GM21360 (cell line): ENCODE results near the gene BACH2.

Experiments
- ATAC-seq: cut with Tn5 transposase; IDR thresholded peaks from one replicate; pipeline ENCODE4 v1.9.1; 2021; ENCODE audit warnings: mild to moderate bottlenecking, moderate library complexity; ENCODE audit not compliant: unreplicated experiment

The BACH2 gene

GRCh38 chr6:90103056-90103800, 193.4 kb downstream of the BACH2 start:
- ATAC-seq: peak; percentile 79

- no peak for ATAC-seq
These were observed 195.2 kb downstream of the BACH2 start for GRCh38 chr6:90101403-90101802.

DNA sequence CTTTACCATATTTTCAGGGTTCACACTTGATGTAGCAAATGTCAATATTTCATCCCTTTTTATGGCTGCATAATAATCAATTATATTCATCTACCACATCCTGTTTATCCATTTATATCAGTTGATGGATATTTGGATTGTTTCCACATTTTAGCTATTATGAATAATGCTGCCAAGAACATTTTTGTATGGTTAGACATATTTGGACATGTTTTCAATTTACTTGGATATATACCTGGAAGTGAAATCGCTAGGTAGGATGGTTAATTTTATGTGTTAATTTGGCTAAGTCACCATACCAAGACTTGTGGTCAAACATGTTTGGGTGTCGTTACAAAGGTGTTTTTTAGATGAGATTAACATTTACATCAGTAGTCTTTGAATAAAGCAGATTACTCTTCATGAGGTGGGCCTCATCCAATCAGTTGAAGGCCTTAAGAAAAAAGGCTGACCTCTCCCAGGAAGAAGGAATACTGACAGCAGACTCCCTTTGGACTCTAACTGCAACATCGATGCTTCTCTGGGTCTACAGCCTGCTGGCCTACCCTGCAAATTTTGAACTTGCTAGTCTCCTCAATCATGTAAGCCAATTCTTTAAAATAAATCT, 196.5 kb downstream of the BACH2 start:
- ATAC-seq: no peak

GRCh38 chr6:90098627-90099026, 198.0 kb downstream of the BACH2 start:
- no peak for ATAC-seq

DNA sequence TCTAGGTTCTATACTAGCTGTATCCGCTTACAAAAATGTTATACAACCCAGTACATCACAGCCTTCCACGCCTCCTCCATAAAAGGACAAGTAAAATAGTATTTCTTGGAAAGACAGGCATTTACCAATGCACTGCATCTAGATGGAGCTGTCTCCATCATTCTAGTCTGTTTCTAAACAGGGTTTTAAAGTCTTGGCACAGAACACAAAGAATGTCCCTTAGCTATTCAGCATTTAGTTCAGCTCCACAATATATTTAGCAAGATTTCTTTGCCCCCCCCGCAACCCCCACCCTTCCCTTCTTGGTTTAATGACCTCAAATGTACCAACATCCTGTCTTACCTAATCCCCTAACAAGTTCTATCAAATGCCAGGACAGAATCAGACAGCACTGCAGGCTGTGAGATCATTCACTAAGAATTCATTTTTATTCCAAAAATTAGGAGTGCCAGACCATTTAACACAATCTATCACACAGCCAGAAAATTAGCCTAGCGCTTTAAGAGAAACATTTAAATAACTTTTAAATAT, 198.6 kb downstream of the BACH2 start:
- ATAC-seq: no peak

DNA sequence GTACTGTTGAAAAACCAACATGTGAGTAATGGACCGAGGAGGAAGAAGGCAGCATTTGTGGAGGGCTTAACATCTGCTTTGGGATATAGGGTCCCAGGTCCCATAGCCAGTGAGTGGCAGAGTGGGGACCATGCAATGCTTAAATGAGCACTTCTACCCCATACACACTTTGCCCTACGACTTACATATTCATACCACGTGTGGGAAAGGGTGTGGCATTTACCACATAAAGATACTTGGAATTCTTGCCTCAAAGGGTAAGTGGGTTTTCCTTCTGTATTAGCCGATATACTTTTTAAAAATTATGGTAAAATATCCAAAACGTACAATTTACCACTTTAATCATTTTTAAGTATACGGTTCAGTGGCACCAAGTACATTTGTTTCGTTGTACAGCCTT, 199.3 kb downstream of the BACH2 start:
- no peak for ATAC-seq

DNA sequence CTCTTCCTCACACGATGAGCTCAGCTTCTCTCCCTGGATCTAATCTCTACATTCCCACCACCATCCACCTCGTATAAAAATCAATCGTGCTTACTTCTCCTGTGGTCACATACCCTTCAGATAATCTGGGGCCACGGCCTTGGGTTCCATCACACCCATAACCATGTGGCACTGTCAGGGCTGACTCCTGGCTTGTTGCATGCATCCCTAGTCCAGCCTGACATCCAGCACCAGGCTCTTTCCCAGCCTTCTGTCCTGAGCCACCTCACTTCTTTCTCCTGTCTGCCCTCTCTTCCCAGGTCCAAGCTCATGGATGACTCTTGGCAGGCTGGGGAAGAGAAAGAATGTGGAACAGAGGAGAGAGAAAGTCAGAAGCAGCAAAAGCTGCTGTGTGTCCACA, 199.8 kb downstream of the BACH2 start:
- no peak for ATAC-seq

GRCh38 chr6:90095788-90096187, 200.9 kb downstream of the BACH2 start:
- ATAC-seq: no peak

GRCh38 chr6:90095145-90095544, 201.5 kb downstream of the BACH2 start:
- ATAC-seq: no peak

DNA sequence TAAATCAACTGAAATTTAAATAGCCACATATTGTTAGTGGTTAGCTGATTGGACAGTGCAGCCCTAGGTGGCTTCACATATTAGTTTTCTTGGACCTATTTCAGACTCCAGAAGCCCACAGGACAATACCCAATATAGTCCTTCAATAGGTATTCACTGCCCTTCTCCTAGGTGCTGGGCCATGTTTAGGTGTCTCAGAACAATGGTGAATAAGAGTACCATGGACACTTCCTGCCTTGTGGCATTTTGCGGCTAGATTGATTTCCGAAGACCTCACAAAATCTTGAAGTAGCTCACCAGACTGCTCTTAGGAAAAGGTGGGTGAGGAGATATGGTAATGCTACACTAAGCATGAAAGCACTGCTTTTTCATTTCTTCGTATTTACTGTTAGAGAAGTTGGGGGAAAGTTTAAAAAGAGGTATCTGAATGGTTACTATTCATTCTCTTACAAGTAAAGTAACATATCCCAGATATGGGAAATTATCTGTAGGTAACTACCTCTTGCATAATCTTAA, 203.0 kb downstream of the BACH2 start:
- no peak for ATAC-seq

DNA sequence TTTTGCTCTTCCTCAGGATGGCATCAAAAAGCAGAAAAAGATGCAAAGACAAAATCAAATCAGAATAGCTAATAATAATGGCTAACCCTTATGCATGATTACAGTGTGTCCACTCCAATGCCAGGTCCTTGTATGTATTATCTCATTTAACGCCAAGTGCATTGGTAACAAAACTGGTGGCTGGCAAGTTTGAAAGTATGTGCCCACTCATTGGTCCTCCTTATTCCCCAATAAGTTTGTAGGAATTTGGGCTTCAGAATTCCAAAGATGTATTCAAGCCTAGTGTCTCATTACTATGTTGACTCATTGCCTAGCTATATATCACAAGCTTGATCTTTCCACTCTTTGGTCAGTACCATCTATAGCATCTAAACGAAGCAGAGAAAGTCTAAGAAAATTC, 205.8 kb downstream of the BACH2 start:
- ATAC-seq: no peak

DNA sequence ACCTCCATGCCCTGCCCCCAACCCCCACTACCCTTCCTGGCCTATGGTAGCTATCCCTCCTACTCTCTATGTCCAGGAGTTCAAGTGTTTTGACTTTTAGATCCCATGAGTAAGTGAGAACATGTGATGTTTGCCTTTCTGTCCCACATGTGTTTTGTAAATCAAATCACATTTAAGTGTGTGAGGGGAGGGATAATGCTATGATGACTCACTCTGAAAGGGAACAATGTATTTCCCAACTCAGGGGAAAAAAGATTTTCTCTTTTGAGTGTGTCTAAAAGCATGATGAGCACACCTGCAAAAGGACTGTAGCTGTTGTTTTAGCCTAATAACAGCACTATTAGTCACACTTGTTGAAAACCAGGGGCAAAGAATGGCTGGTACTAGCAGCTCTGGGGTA, 208.6 kb downstream of the BACH2 start:
- ATAC-seq: no peak

DNA sequence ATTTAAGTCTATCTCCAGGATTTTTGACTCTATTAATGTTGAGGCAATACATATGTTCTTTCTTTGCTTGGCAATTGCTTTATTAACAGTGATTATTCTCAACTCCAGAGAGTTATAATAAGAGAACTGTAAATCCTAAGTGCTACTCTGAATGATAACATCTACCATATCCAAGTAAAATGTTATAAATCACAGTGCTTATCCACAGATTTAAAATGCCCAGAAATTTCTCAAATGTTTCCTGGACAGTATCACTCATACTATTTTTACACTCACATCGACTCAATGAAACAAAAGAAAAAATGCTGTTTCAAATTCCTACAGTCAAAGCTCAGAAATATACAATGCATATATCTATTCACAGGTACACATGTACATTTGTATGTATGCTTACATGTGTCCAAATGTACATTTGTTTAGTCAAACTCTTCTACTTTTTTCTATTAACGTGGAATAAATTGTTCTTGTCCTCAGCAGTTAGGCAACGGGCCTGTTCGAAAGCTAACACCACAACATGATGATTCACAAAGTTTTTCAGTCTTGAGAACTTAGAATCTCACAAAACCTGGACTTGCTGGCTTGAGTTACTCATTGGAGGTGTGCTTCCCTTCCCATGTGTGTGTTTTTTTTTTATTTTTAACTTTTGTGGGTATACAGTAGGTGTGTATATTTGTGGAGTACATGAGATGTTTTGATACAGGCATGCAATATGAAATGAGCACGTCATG, 209.4 kb downstream of the BACH2 start:
- ATAC-seq: no peak

DNA sequence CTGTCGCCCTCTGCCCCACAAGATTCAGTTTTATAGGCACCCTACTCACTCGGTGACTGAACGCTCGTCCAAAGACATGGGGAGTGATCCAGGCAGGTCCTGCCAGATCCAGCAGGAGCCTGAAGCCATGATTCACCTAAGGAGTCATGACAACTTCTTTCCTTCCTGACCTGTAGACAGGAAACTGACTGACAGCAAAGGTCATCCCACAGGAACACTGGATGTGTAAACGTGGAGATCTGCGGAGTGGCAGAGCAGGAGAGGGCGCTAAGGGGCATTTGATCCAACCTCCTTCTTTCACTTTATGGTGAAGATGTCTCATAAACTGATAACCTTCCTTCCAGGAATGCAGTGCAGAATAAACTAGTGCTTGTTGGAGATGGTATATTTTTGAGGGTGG, 210.1 kb downstream of the BACH2 start:
- ATAC-seq: no peak

DNA sequence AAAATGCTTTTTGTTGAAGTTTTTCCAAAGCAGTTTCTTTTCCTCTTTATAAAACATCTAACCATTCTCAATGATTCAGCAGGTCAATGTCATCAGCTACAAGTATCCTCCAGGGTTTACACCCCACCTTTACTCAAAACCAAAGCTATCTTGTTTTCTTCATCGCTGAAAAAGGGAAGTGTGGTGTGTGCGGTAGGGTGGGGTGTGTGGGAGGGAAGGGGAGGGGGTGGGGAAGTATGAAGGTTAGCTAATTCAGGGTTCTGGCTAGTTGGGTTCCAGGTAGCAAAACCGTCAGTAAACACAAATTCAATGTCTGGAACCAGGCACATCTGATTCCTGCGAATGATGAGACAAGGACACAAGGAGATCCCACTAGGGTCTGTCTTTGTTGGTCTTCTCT, 212.8 kb downstream of the BACH2 start:
- peak; percentile 63 for ATAC-seq

- no peak for ATAC-seq
These were observed 213.8 kb downstream of the BACH2 start for GRCh38 chr6:90082847-90083246.

DNA sequence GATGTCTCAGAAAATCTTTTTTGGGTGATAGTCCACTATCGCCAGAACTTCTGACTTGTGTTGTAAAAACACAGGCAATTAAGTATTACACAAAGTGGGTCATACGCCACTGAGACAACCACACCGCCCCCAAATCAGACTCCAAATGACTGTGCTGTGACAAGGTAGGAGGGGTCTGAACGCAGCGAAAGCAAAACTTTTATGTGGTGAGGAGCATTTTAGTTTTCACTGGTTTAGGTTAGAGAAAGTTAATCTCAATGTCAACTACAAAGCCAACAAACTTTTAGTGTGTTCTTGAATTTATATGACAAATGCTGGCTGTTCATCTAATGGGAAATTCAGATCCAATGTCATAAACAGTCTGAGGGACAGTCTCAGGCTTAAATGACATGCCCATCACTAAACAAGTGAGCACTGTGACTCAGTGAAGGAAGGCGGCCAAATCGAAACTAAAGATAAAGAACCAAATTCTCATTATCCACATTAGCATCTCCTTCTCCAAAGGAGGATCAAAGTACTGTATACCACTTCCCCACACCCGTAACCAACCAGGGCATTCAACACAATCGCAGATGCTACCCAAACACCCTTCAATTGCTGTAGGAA, 215.7 kb downstream of the BACH2 start:
- peak; percentile 79 for ATAC-seq

GRCh38 chr6:90079560-90080490, 216.8 kb downstream of the BACH2 start:
- ATAC-seq: no peak

DNA sequence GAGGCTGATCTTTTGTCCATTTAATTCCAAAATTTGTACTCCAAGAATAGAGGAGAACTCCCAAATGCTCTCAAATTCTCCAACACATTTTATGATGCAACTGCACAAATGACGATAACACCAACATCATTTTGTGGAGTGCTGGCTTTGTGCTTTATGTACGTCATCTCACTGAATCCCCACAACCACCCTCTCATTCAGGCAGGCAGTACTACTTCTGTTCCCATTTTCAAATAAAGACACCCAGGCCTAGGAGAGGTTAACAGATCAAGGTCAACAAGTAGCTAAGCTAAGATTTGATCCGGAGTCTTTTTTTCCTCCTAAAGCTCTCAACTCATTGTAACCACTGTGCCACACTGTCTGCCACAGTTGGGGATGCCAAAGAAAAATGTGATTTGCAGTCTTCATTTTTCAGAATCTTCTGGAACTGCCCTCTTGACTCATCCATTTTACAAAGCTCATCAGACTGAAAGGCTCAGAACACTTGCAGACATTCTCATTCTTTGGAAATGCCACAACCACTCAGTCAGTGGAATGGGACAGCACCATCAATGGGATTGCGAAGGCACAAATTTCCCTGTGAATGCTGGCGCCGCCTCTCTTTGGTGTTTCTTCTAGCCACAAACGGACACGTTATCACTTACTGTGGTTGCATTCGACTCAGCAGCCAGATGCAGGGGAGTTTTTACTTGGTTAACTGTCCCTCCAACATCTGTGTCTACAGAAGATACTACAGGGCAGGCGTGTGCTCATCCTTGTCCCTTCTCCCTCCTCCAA, 217.9 kb downstream of the BACH2 start:
- no peak for ATAC-seq
